DMS53 treated with DMSO at 0.1 percent for 48 hours (cell line): ENCODE results near the gene BANP.
"Not testable (repeated sequence)": the region's sequence is repeated elsewhere in the genome, so short reads cannot be mapped to it uniquely, and the experiment has no call there.

Experiments used
- DNase-seq: peaks from one replicate; lab custom pipeline; 2025; ENCODE audit not compliant: unreplicated experiment; lab: John Stamatoyannopoulos, UW

BANP gene

DNA sequence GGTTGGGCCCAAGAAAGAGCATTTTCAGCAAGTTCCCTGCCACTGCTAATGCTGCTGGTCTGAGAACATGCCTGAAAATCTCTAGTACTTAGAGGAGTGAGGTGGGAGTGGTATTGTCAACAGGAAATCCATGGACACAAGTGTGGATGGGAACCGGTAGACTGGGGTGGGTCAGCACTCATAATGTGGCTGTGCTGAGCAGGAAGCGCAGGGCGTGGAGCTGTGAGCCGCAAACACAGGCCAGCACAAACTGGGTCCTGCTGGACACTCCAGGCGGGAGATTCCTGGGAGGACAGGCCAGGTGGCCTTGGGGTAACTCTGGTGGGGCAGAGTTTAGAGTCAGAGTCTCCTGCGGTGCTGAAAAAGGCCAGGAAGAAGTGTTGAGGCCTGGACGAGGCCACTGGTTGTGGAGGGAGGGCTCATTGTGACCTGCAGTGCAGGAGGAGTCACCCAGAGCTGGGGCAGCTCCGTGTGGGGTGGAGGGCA lies 62.6 kb downstream of the BANP start:
- no peak for DNase-seq

DNA sequence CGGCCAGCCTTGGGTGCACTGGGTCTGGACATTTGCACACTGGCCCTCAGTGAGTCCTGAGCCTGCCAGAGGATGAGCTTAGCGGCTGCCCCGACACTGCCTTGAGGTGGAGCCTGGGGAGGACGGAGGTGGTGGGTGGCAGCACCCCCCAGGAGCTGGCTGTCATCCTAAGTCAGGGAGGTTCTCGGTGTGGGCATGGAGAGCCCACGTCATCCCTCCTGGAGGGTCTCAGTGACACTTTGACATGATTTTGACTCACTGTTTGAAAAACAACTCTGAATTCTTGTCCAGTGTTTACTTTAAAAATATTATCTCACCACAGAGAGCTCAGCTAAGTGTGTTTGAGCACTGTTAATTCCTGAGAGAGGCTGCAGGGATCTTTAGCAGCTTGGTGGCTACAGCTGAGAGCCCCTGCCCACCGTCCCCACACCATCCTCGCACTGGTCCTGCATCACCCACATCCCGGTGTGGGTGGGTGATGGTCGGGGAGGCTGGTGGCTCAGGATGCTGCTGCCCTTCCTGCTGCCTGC lies 63.1 kb downstream of the BANP start:
- DNase-seq = no peak

DNA sequence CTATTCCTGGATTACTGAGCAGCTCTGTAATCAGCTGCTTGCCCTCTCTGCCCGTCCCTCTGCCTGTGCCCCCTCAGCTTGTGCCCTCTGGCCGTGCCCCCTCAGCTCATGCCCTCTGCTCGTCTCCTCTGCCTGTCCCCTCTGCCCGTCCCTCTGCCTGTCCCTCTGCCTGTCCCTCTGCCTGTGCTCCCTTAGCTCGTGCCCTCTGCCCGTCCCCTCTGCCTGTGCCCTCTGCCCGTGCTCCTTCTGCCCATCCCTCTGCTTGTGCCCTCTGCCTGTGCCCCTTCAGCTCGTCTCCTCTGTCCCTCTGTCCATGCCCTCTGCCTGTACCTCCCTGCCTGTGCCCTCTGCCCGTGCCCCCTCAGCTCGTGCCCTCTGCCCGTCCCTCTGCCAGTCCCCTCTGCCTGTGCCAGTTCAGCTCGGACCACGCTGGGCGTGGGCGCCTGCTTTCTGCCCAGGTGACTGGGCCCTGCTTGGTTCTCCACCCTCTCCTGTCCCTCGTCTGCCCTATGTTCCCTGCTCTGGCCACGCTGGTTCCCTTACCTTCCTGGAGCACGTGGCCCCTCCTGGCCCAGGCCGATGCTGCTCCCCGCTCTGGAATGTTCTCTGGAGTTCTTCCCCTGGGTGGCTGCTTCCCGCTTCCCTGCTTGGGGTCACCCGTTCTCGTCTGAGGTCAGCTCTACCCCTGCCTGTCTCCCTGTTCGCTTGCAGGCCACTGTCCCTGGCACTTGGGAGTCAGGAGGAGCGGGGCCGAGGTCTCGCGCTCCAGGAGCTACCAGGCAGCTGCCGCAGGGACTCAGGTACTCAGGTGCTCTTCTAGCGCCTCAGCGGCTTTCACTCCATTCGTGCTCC lies 63.9 kb downstream of the BANP start:
- DNase-seq = no peak

DNA sequence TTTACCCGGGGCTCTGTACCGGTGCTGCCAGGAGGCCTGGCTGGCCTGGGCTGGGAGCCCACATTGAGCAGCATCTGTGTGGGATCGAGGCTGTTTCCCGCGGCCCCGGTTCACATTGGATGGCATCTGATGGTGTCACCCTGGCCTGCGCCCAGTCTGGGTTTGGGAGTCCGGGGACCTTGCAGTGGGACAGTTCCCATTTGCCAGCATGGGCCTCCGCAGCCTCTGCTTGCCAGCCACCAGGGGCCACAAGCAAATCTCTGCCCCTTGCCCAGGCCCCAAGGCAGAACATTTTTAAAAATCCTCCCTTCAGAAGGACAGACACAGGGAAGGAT lies 64.5 kb downstream of the BANP start:
- no peak for DNase-seq

DNA sequence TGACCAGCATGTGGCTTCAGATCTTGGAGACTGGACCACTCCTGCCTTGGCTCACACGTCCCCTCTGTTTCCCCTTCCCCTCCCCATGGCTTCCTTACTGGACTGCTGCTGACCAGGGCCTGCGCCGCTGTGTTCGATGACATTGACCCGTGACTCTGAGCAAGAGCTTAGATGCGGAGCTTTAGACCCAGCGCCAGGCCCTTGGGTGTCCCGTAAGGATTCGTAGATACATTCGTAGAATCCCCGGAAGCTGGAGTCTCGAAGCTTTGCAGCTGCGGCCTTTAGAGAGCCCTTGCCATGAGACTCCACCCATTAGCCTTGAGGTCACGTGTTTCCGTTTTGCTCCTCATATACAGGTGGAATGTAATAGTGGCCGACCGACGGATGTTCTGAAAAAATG lies 65.2 kb downstream of the BANP start:
- DNase-seq = not testable (repeated sequence)

DNA sequence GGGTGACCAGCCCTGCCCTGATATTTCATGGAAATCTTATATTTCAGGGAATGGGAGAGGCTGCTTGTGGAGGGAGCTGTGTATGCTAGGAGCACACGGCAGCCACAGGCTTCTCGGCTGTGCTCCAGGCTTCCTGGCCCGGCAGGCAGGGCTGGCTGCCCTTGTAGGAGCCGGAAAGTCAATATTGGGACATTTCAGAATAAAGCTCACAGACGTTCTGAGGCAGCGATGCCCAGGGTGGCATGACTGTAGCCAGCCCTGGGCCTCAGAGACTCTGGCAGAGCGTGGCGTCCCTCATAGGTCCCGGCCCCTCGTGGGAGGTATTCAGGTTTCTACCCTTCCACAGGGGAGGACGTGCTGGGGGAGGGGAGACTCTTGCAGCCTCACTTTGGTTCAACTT lies 65.7 kb downstream of the BANP start:
- no peak for DNase-seq

- no peak for DNase-seq
These were observed 66.4 kb downstream of the BANP start for GRCh38 chr16:88017587-88018101.

- not testable (repeated sequence) for DNase-seq
These were observed 67.1 kb downstream of the BANP start for GRCh38 chr16:88018382-88018781.

GRCh38 chr16:88019041-88019820 lies 68.0 kb downstream of the BANP start:
- not testable (repeated sequence) for DNase-seq

DNA sequence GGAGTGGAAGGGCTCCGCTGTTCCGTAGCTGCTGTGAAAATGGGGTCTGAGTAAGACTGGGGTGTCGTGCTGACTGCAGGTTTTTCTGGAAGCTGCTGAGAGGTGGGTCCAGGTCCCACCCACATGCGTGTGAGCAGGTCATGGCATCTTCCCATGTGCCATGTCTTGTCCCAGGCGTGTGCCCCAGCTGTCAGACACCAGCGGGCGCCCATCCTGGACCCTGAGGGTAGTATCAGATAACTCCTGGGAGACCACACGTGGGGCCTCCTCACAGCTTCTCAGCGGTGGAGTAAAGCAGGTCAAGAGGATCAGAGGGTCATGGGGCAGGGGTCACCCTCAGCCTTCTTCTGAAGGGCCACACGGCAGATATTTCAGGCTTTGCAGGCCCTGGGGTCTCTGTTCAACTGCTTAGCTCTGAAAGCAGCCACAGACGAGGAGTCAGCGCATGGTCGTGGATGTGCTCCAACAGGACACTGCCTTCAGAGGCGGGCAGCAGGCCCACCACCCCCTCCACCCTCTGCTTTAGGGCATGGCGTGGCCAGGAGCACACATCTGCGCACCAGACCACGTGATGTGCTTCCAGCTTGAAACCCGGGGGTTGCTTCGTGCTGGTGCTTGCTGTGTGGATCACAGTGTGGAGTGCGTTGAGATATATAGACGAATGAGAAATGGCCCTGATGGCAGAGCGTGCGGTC lies 68.7 kb downstream of the BANP start:
- no peak for DNase-seq

GRCh38 chr16:88020516-88020885 lies 69.3 kb downstream of the BANP start:
- DNase-seq = no peak

DNA sequence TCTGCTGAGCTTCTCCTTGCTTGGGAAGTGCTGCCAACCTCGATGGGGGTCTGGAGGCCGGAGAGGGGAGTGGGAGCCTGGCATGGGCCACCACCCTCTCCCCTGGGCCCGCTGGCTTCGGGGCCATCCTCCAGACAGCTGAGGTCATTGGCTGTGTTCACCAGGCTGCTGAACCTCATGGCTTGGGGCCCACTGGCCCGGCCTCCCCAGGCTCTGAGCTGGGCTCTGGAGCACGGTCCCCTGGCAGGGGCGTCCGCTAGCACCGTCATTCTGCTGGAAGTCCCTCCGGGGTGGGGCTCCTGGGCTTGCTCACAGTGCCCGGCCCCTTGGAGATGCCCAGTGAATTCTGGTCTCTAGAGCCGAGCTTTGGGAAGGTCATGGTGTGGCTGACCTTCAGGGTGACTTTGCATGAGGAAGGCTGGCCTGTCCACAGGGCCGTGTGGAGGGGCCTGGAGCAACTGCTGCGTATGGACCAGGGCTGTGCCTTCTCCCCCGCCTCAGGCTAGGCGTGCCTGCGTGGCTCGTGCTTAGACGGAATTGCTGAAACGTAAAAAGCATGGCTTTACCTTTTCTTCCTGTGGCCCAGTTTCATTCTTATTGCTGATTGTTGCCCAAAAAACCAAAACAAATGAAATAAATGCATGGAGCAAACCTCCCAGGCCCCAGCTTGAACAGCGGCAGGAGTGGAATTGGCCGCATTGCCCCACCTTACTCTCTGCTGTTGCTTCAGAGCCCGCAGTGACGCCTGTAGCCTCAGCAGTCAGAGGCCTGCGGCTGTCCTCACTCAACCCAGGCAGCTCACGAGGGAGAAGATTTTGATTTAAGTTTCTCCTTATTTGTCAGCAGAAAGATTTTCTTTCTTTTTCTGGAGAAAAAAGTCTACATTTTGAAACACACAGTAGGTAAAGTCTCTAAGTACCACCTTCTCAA lies 70.1 kb downstream of the BANP start:
- DNase-seq = not testable (repeated sequence)

GRCh38 chr16:88022076-88023042 lies 71.1 kb downstream of the BANP start:
- DNase-seq = no peak

DNA sequence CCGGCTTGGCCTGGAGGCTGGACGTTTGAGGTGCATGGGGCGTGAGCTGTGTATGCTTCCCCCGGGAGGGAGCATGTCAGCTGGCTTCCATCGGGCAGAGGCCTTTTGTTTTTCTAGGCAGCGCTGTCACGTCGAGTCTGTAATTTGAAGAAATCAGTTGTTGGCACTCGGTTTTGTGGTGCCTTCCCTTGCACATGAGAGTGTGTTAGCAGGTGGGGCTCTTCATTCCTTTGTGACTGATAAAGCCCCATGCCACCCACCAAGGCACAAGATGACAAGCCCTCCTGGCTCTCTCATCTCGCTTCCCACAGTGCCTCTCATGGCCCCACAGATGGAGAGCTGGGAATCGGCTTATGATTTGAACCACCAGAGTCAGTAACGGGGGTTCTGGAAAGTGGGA lies 72.1 kb downstream of the BANP start:
- DNase-seq = no peak

DNA sequence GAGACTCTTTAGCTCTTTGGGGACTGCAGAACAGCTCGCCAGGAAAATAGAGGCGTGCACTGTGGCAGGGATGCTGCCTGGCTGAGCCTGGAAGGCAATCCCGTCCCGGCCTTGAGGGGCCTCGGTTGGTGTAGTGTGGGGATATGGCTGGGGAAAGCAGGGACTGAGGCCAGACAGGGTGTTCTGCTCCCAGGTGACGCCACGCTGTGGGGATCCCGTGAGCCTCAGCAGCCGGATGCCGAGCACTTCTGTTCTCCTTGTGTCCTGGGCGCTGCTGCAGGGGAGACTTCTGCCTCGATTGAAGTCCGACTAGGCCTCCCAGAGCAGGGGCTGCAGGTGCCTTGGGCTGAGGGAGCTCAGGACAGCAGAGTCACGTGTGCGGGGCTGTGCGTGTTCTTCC lies 72.6 kb downstream of the BANP start:
- no peak for DNase-seq

DNA sequence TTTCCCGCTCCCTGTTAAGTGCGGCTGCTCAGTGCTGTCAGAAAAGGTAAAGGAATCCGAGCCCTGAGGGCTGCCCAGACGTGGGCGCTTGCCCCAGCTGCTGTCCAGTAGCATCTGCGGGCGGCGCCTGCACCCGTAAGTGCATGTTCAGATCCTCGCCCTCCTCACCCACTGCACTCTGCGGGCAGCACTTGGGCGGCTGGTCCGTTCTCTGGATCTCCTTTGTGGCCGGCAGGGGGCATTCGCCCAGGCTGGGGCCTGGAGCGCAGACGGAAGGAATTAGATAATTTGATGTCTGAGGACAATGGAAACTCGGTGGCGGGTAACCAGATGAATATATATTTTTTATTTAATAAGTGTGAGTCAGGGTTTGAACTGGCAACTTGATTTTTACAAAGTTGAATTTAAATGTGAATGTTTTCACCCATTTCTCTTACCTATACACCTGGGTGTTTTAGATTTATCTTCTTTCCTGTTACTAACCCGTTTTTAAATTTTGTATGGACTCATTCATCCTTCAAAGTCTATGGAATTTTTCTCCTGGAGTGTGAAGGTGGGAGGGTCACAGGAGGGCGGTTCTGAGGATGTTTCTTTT lies 73.4 kb downstream of the BANP start:
- not testable (repeated sequence) for DNase-seq

GRCh38 chr16:88025086-88025492 lies 73.9 kb downstream of the BANP start:
- not testable (repeated sequence) for DNase-seq

GRCh38 chr16:88025828-88026555 lies 74.8 kb downstream of the BANP start:
- not testable (repeated sequence) for DNase-seq
